Neural cell (in vitro differentiated cells): ENCODE results near the gene SMTNL2.

Source experiments
- CTCF ChIP-seq: fragments of 450-650 bp; IDR thresholded peaks from 2 replicates; pipeline ENCODE4 v1.5.1; 2014; ENCODE audit warnings: antibody characterized with exemption, mild to moderate bottlenecking, moderate library complexity; ENCODE audit not compliant: poor library complexity, severe bottlenecking
- EP300 ChIP-seq: fragments of 450-650 bp; conservative IDR thresholded peaks from 2 replicates; pipeline ENCODE4 v1.6.1; 2014; ENCODE audit warnings: antibody characterized with exemption, mild to moderate bottlenecking, moderate library complexity; ENCODE audit not compliant: poor library complexity, severe bottlenecking
- EZH2 ChIP-seq: fragments of 200-600, 300-800 bp; shearing (Covaris generic), sonication (generic); IDR thresholded peaks from 2 replicates; pipeline ENCODE4 v1.6.1; 2014; ENCODE audit warnings: antibody characterized with exemption, low read length, borderline replicate concordance, mild to moderate bottlenecking; ENCODE audit not compliant: insufficient read depth, poor library complexity, severe bottlenecking
- MXI1 ChIP-seq: fragments of 450-650 bp; conservative IDR thresholded peaks from 2 replicates; pipeline ENCODE4 v1.6.1; 2014; ENCODE audit warnings: antibody characterized with exemption, mild to moderate bottlenecking; ENCODE audit not compliant: poor library complexity, severe bottlenecking
- POLR2AphosphoS5 ChIP-seq: IDR thresholded peaks from 2 replicates; pipeline ENCODE4 v1.6.1; 2012
- RAD21 ChIP-seq: fragments of 450-650 bp; conservative IDR thresholded peaks from 2 replicates; pipeline ENCODE4 v1.6.1; 2014; ENCODE audit warnings: antibody characterized with exemption, mild to moderate bottlenecking, moderate library complexity
- REST ChIP-seq: IDR thresholded peaks from 2 replicates; pipeline ENCODE4 v1.6.1; 2012; ENCODE audit warnings: borderline replicate concordance
- SMC3 ChIP-seq: fragments of 450-650 bp; conservative IDR thresholded peaks from 2 replicates; pipeline ENCODE4 v1.6.1; 2014; ENCODE audit warnings: antibody characterized with exemption, mild to moderate bottlenecking, moderate library complexity; ENCODE audit not compliant: poor library complexity
- TAF1 ChIP-seq: IDR thresholded peaks from 2 replicates; pipeline ENCODE4 v1.6.1; 2012; ENCODE audit warnings: low read depth

GRCh38 chr17:4657678-4658077 is 73.3 kb downstream of the SMTNL2 start:
- no peak for TF ChIP-seq EP300
- TF ChIP-seq CTCF: no peak
- no peak for TF ChIP-seq SMC3
- TF ChIP-seq REST: no peak
- TF ChIP-seq EZH2: no peak
- TF ChIP-seq POLR2AphosphoS5: no peak
- no peak for TF ChIP-seq TAF1
- no peak for TF ChIP-seq RAD21
- TF ChIP-seq MXI1: no peak
